ENCODE measurements around the gene PSTPIP1.

Gene PSTPIP1

DNA sequence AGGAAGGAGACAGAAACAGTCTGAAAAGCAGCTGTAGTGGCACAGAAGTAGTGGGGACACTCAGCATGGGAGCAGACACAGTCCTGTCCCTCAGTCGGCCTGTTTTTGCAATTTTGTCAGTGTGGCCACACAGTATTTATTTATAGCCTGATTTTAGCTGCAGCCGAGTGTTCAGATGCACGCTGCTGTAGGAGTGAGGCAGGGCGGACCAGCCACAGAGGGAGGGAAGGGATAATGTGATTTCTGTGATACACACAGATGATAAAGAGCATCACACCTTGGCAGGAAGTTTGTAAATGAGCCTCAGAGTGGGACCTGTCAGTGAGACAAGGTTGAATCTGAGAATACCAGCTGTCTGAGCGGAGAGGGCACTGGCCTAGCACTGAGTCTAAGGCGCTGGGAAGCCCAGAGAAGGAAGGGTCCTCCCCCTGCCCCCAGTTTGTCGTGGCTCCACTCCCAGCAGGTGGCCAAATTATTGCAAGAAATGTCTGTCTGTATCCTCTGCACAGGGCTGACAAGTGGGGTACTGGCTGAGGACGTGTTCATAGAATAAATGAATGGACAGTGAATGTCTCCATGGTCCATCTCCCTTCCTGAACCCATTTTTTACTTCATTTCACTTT is 3.8 kb downstream of the PSTPIP1 start:
- DNase-seq (ENCODE audit: low read depth, low spot score): no peak

DNA sequence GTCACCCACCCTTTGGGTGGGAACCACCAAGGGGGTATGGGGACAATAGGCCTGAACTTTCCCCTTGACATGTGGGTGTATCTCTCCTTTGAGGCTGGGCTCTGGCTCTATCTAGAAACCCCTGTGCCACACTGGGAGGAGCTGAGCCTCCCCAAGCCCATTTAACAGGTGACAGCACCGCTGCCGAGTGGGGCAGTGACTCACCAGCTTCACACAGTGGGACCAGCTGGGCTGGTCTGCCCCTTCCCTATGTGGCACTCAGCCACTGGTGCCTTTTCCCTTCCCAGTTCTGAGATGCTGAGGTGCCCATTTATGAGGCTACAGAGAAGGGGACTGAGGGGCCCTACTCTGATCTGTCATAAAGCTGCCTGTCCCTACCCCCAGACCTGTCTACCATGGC is 5.1 kb downstream of the PSTPIP1 start:
- no peak for DNase-seq (ENCODE audit: low read depth, low spot score)

DNA sequence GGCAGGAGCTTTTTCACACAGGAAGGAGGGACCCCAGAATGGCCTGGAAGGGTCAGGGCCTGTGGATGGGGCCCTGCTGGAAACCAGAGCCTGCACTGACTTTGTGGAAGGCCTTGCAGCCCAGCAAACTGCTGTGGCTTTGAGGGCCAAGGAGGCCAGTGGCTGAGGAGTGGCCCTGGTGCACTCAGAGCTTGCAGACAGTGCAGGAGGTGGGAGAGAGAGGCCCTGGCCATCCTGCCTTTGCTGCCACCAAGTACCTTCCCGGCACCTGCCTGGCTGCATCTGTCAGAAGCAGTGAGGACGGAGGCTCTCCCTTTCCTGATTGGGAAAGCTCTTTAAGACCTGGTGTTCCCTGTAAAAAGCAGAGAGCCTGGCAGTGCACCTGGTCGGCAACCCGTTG is 6.4 kb downstream of the PSTPIP1 start:
- no peak for DNase-seq (ENCODE audit: low read depth, low spot score)

DNA sequence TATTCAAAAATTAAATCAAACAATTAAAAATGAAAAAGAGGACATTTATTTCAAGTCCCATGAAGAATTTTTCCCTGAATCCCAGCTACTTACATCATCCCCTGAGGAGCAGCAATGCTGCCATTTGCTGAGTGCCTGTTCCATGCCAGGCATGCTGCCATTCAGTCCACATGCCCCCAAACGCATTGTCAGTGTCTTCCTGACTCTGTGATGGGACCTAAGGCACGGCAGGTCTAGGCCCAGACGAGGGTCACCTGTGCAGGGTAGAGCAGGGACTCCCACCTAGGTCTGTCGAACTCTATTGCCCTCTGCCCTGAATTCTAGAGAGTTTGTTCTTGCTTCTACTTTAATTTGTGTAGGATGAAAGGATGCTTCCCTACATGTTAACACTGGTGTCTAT is 7.0 kb downstream of the PSTPIP1 start:
- no peak for DNase-seq (ENCODE audit: low read depth, low spot score)

DNA sequence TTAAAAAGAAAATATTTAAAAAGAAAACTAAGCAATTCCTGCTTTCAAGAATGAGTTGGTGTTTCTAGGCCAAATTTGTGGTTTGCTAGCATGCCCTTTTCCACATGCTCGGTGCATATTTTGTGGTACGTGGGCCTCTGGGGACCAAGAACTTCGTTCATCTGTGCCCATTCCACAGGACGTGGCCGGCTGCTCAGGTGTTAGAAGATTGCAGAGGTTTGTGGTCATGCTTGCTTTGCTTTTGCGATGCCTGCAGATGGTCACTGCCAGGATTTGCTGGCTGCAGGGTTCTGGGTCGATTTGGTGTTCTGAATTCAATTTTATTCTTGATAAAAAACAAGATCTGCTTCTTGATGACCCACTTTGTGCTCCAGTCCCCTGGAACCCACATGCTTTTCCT is 7.5 kb downstream of the PSTPIP1 start:
- DNase-seq (ENCODE audit: low read depth, low spot score): no peak

DNA sequence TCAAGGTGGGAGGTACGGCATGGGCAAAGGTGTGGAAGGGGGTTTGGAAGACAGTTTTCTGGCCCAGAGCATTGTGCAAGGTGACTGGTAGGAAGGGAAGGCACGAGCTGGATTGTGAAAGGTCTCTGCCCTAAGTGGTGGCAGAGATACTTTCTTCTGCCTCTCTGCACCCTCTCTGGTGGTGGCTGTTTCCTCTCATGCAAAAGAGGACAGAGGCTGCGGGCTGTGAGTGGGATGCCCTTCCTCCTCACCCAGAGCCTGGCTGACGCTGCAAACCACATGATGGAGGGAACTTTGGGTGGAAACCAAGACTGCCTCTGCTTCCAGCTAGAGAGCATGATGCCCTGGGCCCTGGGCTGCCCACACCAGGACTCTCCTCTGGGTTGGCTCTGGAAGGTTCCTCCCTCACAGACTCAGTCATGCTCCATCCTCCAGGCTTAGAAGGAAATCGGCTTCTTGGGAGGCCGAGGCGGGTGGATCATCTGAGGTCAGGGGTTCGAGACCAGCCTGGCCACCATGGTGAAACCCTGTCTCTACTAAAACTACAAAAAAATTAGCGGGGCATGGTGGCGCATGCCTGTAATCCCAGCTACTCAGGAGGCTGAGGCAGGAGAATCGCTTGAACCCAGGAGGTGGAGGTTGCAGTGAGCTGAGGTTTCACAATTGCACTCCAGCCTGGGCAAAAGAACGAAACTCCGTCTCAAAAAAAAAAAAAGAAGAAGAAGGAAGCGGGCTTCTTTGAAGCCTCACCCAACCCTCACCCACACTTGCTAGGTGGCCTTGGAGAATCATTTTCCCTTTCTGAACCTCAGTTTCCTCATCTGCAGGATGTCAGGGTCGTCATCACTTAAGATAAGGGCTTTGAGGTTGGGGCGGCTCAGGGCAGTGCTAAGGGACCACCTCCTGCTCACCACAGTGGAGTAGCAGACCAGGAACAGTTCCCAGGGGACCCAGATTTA is 8.3 kb downstream of the PSTPIP1 start:
- no peak for DNase-seq (ENCODE audit: low read depth, low spot score)

DNA sequence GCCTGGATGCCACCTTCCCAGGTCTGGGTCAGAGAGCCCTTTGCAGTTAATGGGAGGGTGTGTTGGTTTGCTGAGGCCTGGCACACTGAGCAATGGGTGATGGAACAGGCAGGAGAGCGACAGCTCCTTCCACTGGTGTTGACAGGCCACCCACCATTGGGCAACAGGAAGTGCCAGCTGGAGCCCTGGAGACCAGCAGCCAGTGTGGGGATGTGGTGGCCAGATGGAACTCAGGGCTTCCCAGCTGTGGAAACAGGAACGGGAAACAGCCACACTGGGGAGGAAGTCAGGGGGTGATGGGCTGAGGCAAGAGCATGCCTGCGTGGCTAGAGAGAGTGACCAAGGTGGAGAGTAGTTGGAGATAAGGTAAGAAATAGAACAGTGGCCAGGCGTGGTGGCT is 9.3 kb downstream of the PSTPIP1 start:
- no peak for DNase-seq (ENCODE audit: low read depth, low spot score)

DNA sequence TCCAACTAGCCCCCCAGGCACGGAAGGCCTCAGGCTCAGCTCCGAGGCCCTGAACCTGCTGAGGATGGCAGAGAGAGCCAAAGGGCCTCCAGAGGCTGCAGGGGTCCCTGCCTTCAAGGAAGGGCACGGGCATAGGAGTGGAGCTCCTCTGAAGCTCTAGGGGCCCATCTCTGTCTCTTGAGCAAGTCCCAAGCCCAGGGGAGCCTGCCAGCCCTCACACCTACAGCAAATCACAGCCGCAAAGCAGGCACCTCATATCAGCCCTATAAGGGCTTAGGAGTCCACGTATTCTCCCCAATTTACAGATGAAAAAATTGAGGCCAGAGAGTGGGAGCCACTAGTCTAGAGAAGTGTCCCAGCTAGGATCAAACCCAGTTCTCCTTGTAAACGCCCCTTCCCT is 14.2 kb downstream of the PSTPIP1 start:
- DNase-seq (ENCODE audit: low read depth, low spot score): no peak

DNA sequence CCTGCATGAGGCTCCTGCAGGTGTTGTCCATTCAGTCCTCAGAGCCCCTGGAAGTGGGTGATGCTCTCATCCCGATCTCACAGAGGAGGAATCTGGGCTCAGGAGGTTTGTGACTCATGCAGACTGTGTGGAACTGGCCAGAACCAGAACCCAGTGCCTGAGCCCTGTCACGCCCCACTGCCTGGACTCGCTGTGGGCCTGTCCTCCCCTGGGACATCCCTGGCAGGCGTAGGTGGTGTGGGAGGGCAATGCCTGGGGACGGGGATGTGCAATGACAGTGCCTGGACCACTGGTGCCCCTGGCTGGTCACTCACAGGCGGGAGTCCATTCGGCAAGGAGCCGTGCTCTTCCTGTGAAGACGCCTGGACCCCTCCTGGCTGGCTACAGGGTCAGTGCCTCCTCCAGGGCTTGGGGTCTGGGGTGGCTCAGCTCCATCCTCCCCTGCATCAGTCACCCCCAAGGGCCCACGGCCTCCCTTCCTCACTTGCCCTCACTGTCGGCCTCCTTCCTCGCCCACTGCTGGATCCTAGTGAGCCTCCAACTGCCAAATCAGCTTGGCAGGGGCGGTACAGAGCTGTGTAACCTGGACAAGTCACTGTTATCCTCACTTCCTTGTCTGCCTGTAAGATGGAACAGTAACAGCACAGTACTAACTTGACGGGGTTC is 14.9 kb downstream of the PSTPIP1 start:
- DNase-seq (ENCODE audit: low read depth, low spot score): no peak

DNA sequence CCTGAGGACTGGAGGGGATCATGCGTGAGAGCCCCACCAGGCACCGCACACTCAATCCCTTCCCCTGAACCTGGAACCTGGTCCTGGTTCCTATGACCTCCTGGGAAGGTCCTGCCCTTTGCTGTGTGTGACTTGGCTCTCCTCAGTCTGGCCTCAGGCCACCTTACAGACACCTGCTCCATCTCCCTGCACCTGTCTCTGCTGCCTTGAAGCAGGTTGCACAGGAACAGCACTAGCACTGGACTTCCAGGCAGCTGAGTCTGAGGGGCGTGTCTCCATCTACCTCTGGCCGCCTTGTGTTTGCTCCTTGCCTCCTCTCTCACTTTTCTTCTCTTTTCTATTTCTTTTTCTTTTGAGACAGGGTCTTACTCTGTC is 15.4 kb downstream of the PSTPIP1 start:
- DNase-seq (ENCODE audit: low read depth, low spot score): no peak

- DNase-seq (ENCODE audit: low read depth, low spot score): no peak
Measured at GRCh38 chr15:77010857-77011256, 15.9 kb downstream of the PSTPIP1 start.

DNA sequence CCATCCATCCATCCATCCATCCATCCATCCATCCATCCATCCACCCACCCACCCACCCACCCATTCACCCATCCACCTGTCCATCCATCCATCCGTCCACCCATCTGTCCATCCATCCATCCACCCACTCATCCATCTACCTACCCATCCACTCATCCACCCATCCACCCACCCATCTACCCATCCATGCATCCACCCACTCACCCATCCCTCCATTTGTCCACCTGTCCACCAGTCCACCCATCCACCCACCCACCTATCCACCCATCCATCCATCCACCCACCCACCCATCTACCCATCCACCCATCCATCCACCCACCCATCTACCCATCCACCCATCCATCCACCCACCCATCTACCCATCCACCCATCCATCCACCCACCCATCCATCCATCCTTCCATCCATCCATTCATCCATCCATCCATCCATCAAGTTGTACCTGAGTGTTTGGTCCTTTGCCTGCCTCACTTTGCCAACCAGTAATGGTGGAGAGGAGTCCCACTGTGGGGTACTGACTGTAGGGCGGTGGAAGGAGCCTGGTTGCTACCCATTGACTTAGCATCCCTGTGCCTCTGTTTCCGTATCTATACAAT is 17.3 kb downstream of the PSTPIP1 start:
- no peak for DNase-seq (ENCODE audit: low read depth, low spot score)

DNA sequence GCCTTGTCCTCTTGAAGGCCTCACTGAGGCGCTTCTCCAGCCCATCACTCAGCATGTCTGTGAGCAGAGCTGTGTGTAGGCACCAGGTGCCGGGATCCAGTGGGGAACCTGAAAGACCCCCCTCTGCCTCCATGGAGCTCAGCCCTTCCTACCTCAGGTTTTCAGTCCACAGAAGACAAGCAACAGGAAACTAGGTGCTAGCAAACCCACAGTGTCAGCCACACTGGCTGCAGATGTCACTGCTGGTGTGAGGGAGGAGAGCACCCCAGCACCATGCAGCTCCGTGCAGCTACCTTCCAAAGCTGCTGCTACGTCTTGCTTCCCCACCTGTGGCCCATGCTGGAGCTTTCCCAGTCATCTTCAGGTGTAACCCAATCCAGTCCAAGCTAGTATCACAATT is 17.9 kb downstream of the PSTPIP1 start:
- DNase-seq (ENCODE audit: low read depth, low spot score): no peak

DNA sequence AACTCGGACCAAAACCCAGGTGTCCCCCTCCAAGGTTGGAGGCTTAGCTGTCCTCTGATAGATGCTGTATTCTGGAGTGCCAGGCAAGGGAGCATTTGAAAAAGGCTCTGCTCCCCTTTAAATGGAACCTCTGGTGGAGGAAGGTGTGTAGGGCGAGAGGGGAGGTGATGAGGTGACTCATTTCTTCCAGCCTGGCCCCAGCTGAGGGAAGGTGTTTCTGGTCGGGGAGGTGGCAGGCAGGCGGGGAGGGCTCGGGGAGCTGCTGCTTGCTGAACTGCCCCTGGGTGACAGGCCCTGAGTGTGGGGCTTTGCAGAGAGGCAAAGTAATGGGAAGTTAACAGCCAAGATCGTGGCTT is 18.8 kb downstream of the PSTPIP1 start:
- no peak for DNase-seq (ENCODE audit: low read depth, low spot score)

- DNase-seq (ENCODE audit: low read depth, low spot score): no peak
Measured at GRCh38 chr15:77014132-77015081, 19.5 kb downstream of the PSTPIP1 start.

- DNase-seq (ENCODE audit: low read depth, low spot score): no peak
Measured at GRCh38 chr15:77015646-77016320, 20.9 kb downstream of the PSTPIP1 start.

- DNase-seq (ENCODE audit: low read depth, low spot score): no peak
Measured at GRCh38 chr15:77016321-77016695, 21.4 kb downstream of the PSTPIP1 start.

GRCh38 chr15:77017091-77017660 is 22.2 kb downstream of the PSTPIP1 start:
- DNase-seq (ENCODE audit: low read depth, low spot score): no peak

DNA sequence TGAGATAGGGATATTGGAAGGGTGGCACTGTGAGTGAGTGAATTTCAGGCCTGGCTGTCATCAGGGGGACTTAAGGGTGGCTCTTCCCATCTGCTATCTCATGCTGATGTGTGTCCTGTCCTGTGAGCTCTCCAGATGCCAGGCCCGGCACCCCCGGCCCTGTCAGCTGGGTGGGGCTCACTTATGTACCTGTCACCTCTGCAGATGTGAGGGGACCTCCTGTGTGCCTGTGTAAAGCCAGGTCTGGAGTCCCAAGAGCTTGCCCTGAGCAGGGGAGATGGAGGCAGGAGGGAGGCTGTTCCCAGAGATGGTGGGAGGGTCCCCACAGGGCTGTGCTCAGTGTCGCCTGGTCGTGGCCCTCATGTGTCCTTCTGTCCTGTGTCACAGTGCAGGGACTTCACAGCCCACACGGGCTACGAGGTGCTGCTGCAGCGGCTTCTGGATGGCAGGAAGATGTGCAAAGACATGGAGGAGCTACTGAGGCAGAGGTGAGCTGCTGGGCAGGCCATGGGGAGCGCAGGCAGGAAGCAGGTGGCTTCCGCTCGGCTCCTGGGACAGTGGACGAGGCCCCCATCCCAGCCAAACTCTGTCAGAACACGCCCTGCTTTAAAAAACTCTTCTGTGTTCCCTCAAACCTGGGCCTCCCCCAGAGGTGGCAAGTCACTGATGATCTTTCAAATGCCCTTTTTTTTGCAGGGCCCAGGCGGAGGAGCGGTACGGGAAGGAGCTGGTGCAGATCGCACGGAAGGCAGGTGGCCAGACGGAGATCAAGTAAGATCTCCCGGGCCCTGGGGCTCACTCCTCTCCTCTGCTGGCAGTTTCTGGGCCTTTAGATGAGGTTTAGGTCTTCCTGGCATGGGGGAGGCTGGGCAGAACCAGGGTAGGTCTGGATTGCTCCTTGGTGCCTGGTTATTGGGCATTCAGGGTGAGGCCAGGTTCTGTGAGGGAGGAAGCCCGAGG is 23.1 kb downstream of the PSTPIP1 start:
- DNase-seq (ENCODE audit: low read depth, low spot score): no peak
